ENCODE results near the gene GRP.
"Not testable (repeated sequence)": the region's sequence is repeated elsewhere in the genome, so short reads cannot be mapped to it uniquely, and the experiment has no call there.

Gene GRP

GRCh38 chr18:59229191-59229590 is 9.2 kb downstream of the GRP start:
- no peak for DNase-seq (ENCODE audit: low spot score)

- DNase-seq (ENCODE audit: low spot score) = no peak
Measured at GRCh38 chr18:59229701-59230443, 9.9 kb downstream of the GRP start.

GRCh38 chr18:59231114-59231513 is 11.2 kb downstream of the GRP start:
- no peak for DNase-seq (ENCODE audit: low spot score)

GRCh38 chr18:59231877-59232276 is 11.9 kb downstream of the GRP start:
- DNase-seq (ENCODE audit: low spot score) = no peak

DNA sequence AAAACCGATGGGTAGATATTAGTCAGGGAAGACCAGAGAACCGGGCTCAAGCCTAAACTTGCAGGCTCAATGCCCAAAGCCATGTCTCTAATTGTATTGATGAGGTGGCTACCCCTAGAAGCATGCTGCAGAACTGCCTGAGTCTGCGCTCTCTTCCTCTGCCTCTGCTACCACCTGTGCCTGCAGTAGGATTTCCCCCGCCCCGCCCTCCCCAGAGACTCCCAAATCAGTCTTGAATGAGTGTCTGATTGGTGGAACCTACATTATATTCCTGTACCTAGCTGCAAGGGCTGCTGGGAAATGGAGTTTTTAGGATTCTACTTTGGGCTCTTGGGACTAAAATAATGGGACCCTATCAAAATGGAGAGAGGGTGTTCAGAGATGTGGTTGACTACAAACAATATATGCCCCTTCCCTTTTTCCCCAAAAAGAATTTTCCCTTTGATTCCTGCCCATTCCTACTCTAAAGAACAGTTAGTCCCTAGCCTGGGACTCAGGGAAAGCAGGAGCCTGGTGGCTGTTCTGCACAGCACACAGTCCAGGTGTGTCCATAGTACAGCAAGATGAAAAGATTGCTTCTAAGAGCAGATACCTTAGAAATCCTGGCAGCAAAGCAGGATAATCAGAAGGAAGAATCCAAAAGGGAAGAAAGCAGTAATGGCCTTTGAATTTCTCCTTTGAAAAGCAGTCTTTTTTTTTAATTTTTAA is 12.5 kb downstream of the GRP start:
- no peak for DNase-seq (ENCODE audit: low spot score)

DNA sequence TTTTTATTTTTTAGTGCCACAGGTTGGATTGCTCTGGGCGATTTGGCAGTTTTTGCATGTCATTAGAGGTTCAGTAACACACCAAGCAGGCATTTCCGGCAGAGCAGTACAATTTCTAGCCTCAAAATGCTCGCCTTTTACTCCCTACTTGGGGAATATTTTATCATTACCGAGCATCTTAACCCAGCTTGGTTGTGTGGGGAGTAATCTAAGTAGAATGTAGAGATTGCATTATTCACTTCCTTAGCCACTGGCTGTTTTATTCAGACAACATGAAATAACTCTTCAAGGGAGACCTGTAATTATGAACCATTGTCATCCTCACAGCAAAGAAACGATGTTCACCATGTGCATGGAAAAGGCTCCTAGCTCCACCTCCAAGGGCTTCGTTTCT is 13.1 kb downstream of the GRP start:
- no peak for DNase-seq (ENCODE audit: low spot score)

DNA sequence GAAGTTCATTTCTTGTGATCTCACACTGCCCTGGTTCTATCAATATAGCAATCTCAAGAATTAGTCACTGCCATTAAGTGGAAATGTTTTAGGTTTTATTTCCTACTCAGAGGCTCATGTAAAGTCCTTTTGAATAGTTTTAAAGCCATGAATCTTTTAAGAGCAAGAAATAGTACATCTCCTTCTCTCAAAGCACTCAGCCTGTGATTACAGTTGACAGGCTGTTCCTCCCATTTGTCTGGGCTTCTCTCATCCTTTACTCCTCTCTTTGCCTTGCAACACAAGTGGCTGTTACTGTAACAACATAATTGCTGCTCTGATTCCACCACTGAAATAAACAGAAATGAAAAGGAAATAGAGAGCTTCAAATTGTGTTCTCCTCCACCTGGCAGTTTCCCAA is 18.4 kb downstream of the GRP start:
- no peak for DNase-seq (ENCODE audit: low spot score)

DNA sequence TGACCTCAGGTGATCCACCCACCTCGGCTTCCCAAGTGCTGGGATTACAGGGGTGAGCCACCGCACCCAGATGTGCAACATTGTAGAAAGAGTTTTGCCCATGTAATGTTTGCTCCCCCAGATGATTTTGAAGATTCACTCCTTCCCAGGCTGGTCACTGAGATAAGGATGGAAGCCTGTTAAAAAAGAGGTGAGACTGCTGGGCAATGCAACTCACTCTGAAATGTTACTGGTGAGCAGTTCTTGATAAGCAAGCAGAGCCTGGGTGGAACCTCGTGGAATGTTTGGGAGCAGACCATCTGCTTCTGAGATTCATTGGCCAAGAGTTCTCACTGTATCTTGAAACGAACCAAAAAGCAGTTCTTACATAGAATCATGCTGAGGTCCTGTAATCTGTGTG is 19.7 kb downstream of the GRP start:
- no peak for DNase-seq (ENCODE audit: low spot score)

DNA sequence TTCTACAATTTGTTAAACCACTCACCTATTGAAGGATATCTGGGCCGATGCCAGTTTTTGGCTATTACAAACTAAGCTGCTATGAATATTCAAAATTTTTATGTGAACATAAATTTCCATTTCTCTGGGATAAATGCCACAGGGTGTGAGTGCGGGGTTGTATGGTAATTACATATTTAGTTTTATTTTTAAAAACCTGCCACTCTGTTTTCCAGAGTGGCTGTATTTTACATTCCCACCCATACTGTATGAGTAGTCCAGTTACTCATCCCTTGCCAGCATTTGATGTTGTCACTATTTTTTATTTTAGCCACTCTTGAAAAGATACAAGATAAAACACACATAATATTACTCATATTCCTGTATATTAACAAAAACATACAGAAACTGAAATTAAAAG is 22.9 kb downstream of the GRP start:
- DNase-seq (ENCODE audit: low spot score) = no peak

DNA sequence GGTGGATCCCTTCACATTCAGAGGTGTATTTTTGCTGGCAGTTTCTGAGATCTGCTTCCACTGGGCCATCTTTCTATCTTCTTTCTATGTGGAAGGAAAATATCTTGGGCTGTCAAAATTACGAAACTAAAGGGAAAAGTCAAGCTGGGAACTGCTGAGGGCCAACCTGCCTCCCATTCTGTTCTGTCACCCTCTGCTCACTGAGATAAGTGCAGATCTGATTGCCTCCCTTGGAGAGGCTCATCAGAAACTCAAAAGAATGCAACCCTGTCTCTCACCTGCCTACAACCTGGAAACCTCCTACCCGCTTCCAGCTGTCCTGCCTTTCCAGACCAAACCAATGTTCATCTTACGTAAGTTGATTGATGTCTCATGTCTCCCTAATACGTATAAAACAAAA is 26.8 kb downstream of the GRP start:
- no peak for DNase-seq (ENCODE audit: low spot score)

DNA sequence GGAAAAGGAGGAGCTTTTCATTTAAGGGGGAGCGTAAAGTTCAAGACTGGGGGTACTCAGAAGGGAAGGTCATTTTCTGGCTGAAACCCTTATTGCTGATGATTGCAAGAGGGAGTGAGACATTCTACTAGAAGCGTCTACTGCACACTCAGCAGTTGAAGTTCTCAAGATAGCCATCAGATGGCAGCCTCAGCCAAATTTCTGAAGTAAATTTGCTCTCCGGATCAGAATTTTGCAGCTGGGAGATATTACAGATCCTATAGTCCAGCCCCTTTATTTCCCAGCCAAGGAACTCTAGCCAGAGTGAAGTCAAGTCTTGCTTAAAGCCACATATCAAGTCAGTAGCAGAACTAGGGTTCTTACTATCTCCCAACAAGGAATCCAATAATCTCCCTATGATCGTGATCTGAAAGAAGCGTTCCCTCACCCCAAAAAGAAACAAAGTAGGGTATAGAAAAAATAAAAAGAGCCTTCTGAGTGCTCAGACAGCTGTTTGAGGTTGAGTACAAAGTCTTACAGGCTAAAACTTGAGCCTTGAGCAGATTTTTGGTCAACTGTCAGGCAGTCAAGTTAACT is 29.3 kb downstream of the GRP start:
- peak; percentile 61 for DNase-seq (ENCODE audit: low spot score)

DNA sequence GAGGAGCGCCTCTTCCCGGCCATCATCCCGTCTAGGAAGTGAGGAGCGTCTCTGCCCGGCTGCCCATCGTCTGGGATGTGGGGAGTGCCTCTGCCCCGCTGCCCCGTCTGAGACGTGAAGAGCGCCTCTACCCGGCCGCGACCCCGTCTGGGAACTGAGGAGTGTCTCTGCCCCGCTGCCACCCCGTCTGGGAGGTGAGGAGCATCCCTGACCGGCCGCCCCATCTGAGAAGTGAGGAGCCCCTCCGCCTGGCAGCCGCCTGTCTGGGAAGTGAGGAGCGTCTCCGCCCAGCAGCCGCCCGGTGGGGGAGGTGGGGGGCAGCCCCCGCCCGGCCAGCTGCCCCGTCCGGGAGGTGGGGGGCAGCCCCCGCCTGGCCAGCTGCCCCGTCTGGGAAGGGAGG is 35.5 kb downstream of the GRP start:
- not testable (repeated sequence) for DNase-seq (ENCODE audit: low spot score)

DNA sequence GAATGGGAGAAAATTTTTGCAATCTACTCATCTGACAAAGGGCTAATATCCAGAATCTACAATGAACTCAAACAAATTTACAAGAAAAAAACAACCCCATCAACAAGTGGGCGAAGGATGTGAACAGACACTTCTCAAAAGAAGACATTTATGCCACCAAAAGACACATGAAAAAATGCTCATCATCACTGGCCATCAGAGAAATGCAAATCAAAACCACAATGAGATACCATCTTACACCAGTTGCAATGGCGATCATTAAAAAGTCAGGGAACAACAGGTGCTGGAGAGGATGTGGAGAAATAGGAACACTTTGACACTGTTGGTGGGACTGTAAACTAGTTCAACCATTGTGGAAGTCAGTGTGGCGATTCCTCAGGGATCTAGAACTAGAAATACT is 41.9 kb downstream of the GRP start:
- DNase-seq (ENCODE audit: low spot score) = not testable (repeated sequence)

GRCh38 chr18:59262243-59262642 is 42.3 kb downstream of the GRP start:
- not testable (repeated sequence) for DNase-seq (ENCODE audit: low spot score)

- DNase-seq (ENCODE audit: low spot score) = no peak
Measured at GRCh38 chr18:59263661-59264060, 43.7 kb downstream of the GRP start.

GRCh38 chr18:59264121-59264571 is 44.2 kb downstream of the GRP start:
- DNase-seq (ENCODE audit: low spot score) = no peak

GRCh38 chr18:59264651-59265245 is 44.8 kb downstream of the GRP start:
- no peak for DNase-seq (ENCODE audit: low spot score)

DNA sequence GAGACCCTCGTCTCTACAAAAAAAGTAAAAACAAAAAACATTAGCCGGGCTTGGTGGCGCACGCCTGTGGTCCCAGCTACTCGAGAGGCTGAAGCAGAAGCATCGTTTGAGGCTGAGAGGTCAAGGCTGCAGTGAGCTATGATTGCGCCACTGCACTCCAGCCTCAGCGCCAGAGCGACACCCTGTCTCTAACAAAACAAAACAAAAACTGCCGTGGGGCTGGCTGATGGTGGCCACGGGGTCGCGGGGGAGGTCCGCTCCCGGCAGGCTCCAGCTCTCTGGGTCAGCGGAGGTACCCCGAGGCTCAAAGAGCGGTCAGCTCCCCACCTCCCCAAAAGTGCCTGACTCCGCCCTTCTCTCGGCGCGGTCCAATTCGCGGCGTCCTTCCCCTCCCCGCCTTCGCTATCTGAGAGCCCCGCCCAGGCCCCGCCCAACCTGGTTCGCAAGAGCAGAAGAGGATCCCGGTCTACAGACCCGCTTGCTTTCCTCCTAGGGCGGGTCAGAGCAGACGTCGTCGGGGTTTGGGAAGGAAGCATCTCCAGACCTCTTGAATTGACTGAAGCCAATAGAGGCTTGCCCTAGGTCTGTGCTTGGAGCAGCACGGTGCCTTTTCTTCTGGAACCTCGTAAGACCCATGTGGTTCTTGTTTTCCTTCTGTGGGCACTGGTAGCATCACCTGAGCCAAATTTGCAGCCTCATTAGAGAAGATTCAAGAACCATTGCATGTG is 45.5 kb downstream of the GRP start:
- no peak for DNase-seq (ENCODE audit: low spot score)

GRCh38 chr18:59265974-59266369 is 46.0 kb downstream of the GRP start:
- no peak for DNase-seq (ENCODE audit: low spot score)

- DNase-seq (ENCODE audit: low spot score) = no peak
Measured at GRCh38 chr18:59266459-59266858, 46.5 kb downstream of the GRP start.

- no peak for DNase-seq (ENCODE audit: low spot score)
Measured at GRCh38 chr18:59266886-59267502, 47.0 kb downstream of the GRP start.

Measured in LoVo (cell line).